Measurements from ENCODE around the gene SIPA1.

DNA sequence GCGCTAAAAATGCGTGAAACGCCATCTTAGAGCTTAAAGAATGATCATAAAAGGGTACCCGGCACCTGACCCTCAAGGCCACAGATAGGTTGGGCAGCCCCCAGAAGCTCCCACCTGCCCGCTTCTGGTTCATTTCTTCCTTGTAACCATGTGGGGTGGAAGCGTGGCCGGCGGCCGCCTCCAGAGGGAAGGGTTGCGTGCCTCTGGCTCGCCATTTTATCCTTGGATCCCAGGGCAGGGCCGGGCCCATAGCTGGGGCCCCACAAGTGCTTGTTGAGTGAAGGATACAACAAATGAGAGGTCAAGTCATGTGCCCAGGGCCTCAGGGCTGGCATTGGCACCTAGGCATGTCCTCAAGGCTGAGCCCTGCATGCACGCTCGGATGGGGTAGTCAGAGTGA lies 16.4 kb upstream of the SIPA1 start:
- TF ChIP-seq NPAS2 (CRISPR knock-in tag; IDR thresholded peaks at IDR 0.05; ENCODE audit: borderline replicate concordance) (no peak), ATF7 (IDR thresholded peaks at IDR 0.05) (no peak), ATF7 (CRISPR knock-in tag; IDR thresholded peaks at IDR 0.05) (no peak), BORCS8-MEF2B (CRISPR knock-in tag; IDR thresholded peaks at IDR 0.05) (no peak), KLF13 (CRISPR knock-in tag; IDR thresholded peaks at IDR 0.05) (no peak), ZNF530 (CRISPR knock-in tag; IDR thresholded peaks at IDR 0.05; ENCODE audit: low read depth) (no peak), ADNP (CRISPR knock-in tag; IDR thresholded peaks at IDR 0.05) (no peak)
